Measurements from ENCODE around the gene EZH2.

The EZH2 gene

GRCh38 chr7:148852272-148852671 lies 31.8 kb downstream of the EZH2 start:
- no peak for DNase-seq

GRCh38 chr7:148850564-148850963 lies 33.5 kb downstream of the EZH2 start:
- no peak for DNase-seq

GRCh38 chr7:148849393-148850098 lies 34.5 kb downstream of the EZH2 start:
- no peak for DNase-seq

- no peak for DNase-seq
Measured at GRCh38 chr7:148847815-148848734, 36.0 kb downstream of the EZH2 start.

- no peak for DNase-seq
Measured at GRCh38 chr7:148838905-148839304, 45.2 kb downstream of the EZH2 start.

- no peak for DNase-seq
Measured at GRCh38 chr7:148835854-148836253, 48.2 kb downstream of the EZH2 start.

GRCh38 chr7:148834605-148835004 lies 49.5 kb downstream of the EZH2 start:
- DNase-seq = no peak

GRCh38 chr7:148831782-148832181 lies 52.3 kb downstream of the EZH2 start:
- no peak for DNase-seq

GRCh38 chr7:148830897-148831692 lies 53.0 kb downstream of the EZH2 start:
- DNase-seq = no peak

GRCh38 chr7:148828965-148829364 lies 55.1 kb downstream of the EZH2 start:
- DNase-seq = no peak

GRCh38 chr7:148825338-148825737 lies 58.8 kb downstream of the EZH2 start:
- no peak for DNase-seq

GRCh38 chr7:148824864-148825263 lies 59.2 kb downstream of the EZH2 start:
- no peak for DNase-seq

- no peak for DNase-seq
Measured at GRCh38 chr7:148821422-148821821, 62.7 kb downstream of the EZH2 start.

- no peak for DNase-seq
Measured at GRCh38 chr7:148819697-148820360, 64.3 kb downstream of the EZH2 start.

GRCh38 chr7:148815612-148816011 lies 68.5 kb downstream of the EZH2 start:
- DNase-seq = no peak

GRCh38 chr7:148814922-148815559 lies 69.0 kb downstream of the EZH2 start:
- no peak for DNase-seq

GRCh38 chr7:148813890-148814289 lies 70.2 kb downstream of the EZH2 start:
- DNase-seq = no peak

GRCh38 chr7:148811892-148812291 lies 72.2 kb downstream of the EZH2 start:
- DNase-seq = no peak

GRCh38 chr7:148809856-148810255 lies 74.2 kb downstream of the EZH2 start:
- no peak for DNase-seq

GRCh38 chr7:148807436-148807835 lies 76.7 kb downstream of the EZH2 start:
- DNase-seq = no peak

GRCh38 chr7:148806187-148806586 lies 77.9 kb downstream of the EZH2 start:
- no peak for DNase-seq

All from midbrain (tissue), 1 donor.